Erythroblast (primary cell): ENCODE data around the gene DGKB.

Experiments used
- GATA1 ChIP-seq: IDR thresholded peaks from 2 replicates; pipeline ENCODE4 v1.6.1; 2011; ENCODE audit warnings: low read depth, mild to moderate bottlenecking, control low read depth, low read length, moderate library complexity
- POLR2A ChIP-seq: IDR thresholded peaks from 2 replicates; pipeline ENCODE4 v1.6.1; 2011; ENCODE audit warnings: mild to moderate bottlenecking, low read length

GRCh38 chr7:14503623-14504022, 398.9 kb downstream of the DGKB start:
- TF ChIP-seq POLR2A (no peak), GATA1 (no peak)
